Activated T-cell treated with anti-CD3 and anti-CD28 coated beads for 1 hour (primary cell): Measurements from ENCODE around the gene ENO4.

ENCODE experiments used
- DNase-seq: peaks from one replicate; pipeline ENCODE4 v3.0.0-alpha.2; 2020; ENCODE audit warnings: low read depth

ENO4 gene

DNA sequence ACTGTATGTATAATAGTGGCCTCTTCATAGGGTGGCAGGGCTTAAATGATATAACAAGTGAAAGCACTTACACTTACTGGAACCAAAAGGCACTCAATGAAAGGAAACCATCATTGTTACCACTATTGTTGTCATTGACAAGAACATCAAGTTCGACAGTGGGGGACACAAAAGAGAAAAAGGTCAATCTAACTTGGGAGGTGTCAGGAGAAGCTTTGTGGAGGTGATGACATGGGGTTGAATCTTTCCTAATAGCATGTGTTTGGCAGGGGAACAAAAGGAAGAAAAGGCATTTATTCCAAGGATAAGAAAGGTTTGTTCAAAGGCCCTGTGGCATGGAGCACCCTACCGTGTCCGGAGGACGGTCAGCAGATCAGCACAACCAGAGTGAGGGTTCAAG, 18.2 kb upstream of the ENO4 start:
- no peak for DNase-seq

DNA sequence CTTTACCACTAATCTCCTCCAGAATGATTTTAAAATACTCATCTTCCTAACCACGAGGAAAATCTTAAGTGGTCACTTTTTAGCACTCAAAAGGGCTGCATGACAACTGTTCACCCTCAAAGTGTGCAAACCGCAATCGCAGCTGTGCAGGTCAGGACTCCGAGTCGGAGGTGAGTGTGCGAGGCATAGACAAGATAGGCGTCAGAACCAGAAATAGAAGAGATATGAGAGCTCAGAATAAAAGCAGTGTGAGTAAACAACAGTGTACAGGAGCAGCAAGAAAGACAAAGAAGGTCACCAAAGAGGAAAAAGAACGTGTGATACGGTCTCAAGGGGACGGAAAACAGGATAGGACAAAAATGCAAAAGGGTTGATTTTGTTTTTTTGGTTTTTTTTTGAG, 17.5 kb upstream of the ENO4 start:
- no peak for DNase-seq

GRCh38 chr10:116833986-116834985, 15.0 kb upstream of the ENO4 start:
- no peak for DNase-seq

DNA sequence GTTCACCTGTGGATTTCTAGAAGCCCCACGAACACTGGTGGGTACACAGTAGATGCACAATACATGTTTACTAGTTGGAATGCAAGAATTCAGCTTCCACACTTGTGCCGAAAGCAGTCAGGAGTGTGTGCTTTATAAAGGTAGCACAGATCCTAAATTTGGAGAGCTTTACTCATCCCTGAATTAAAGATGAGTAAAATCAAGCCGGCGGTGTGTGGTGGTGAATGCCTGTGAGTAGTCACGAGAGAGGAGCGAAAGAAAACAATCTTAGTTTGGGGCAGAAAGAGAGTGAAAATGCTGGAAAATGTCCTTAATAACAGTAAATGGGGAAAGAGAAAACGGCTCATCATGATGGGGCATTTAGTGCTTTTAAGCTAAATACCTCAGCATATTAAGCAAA, 13.6 kb upstream of the ENO4 start:
- DNase-seq, result no peak

GRCh38 chr10:116836083-116836482, 13.2 kb upstream of the ENO4 start:
- no peak for DNase-seq

DNA sequence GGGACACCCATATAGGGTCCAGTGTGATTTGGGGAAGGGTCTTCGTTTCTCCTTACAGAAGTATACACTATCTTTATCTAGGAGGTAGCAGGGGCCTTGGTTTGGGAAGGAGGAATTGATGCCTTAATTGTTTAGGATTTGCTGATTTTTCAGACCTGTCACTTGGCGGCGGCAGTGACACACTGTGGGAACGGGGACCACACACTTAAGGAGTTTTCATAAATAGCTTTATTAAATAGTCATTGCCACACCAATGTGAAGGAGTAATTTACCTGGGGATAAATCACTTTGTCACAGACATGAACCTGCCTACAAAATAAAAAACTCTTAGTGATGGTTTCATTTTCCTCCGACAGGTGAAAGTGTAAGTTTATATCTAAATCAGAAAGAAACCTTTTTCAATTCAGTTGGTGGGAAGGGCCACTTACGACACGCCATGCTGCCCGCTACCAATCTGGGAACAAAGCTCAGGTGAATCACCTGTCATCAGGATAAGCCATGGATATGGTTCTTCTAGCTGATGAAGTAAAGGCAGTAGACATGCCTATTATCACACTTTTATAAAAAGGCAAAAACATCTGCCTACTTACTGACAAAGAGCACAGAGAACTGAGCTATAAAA, 12.3 kb upstream of the ENO4 start:
- DNase-seq, result no peak

DNA sequence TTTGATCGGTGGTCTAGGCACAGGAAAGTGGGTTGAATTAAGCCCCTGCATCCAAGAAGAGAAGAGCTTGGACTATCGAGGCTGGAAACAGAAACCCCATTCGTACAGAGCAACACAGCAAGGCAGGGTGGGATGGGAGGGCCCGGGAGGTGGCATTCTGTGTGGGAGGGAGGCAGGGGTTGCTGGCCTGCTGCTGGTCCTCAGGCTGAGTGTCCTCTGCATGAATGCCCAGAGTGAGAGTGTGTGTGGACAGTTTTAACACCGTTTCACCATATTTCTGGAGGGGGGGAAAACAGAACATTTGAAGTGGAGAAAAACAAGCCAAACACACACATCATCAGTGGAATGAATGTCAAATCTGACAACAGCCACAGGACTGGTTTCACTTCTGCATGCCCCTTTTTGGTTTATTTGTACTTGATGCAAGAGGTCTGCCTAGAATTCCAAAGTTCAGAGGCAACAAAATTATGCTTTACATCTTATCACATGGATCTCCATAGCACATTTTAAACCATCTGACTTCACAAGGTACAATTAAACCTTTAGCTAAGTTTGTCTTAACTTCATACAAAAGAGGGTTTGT, 11.1 kb upstream of the ENO4 start:
- DNase-seq, result no peak

DNA sequence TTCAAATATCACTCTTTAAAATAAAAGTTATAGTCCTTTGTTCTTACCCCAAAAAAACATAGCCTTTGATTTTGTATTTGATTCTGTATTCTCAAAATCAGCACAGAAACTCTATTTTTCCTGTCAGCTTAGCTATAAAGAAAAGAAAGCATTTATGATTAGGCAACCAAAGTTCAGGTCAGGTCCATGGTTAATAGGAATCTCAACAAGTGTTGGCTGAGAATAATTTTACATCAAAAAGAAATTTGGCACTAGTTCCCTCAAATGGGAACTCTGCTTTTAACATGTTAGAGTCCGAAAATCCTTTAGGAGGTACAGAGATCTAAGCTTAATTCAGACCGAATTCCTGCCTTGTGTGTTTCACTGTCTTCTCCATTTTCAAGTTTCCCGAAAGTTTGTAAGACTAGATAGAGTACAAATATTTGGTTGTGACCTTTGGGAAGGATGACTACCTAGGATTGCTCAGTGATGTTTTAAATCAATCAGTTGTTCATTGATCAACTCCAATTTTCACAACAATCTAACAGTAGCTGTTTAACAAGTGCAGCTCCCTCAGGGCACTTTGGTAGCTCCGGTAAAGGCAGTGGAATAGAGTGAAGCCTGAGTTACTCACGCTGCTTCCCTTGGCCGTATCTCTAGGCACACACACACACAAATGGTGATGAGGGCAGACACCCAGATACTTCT, 8.8 kb upstream of the ENO4 start:
- DNase-seq, result no peak

DNA sequence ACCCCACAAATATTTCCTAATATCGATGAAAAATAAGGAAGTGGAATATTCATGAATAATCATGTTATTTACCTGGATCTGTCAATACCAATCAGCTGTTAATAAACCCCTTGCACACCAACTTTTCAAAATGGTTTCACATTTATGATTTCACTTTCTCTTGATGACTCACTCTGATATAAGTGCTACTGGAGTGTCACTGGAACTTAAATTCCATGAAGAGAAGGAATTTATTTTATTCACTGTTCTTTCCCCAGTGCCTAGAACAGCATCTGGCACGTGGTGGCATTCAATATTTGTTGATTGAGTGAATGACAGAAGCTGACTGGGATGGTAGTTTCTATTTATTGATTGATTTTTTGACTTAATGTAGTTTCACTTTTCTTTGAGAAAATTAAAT, 3.5 kb upstream of the ENO4 start:
- DNase-seq, result no peak

GRCh38 chr10:116848032-116848943, 1.0 kb upstream of the ENO4 start:
- no peak for DNase-seq

DNA sequence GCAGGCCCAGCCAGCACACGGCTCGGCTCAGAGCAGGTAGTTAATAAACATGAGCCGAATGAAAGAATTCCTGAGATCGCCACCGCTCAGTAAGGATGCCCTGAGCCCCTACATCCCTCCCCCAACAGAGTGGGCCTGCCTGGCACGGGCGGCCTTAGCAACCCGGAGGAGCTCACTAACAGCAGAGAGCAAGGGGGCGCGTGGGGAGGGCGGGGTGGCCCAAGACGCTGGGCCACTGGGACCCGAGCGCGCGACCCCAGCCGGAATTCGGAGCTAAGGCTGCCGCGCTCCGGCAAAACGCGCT, 403 bp upstream of the ENO4 start:
- no peak for DNase-seq

DNA sequence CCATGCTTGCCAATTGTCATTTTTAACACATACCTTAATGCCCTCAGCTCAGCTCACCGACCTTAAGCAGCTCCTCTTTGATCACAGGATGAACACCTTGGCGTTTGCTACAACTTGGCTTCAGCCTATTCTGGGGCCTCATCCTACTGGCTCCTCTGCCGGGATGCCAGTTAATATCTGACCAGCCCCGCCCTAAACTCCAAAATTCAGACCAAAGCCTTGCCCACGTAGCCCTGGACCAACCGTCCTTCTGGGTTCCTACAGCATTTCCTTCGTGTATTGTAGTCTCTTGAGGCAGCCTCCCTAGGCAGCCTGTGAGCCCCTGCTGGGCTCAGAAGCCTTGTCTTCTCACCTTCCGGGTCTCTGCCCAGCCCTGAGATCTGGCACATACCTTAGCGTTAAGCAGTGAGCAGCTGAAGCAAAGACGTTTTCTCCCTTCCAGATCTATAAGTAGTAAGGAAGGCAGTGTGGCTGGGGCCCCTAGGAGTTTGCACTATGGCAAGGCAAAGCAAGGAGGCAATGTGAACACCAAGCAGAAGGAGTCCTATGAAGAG, 836 bp downstream of the ENO4 start:
- DNase-seq, result no peak

GRCh38 chr10:116852246-116852645, 2.9 kb downstream of the ENO4 start:
- no peak for DNase-seq

DNA sequence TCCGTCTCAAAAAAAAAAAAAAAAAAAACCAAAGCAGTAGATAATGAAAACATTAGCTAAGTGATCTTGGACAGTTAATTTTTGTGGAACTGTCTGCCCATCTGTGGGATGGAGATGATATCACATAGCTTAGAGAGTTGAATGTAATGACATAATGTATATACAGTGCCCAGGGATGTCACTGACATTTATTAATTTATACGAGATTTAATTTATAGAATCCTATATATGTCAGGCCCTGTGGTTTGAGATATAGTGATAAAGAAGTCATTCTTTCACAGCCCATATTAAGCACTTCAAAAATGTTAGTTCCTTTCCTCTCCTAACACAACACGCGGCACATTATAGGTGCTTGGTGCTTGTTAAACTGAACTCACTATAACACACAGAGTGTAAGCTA, 4.0 kb downstream of the ENO4 start:
- DNase-seq, result no peak

DNA sequence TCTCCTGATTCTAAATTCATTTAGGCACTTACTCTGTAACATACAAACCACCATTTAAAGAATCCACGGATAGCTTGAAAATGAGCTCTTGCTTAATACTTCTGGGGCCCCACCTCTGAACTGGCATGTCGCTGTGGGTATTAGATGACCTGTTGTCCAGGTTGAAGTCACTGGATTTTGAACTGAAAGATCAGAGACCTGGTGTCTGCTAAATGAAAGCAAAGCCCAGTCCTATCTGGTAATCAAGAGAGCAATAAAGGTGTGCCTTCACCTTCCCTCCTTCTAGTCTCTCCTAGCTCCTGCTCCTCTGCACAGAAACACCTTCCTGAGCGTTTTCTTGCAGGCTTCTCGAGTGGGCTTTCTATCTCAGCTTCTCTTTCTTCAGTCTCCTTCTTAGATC, 4.4 kb downstream of the ENO4 start:
- DNase-seq, result no peak

DNA sequence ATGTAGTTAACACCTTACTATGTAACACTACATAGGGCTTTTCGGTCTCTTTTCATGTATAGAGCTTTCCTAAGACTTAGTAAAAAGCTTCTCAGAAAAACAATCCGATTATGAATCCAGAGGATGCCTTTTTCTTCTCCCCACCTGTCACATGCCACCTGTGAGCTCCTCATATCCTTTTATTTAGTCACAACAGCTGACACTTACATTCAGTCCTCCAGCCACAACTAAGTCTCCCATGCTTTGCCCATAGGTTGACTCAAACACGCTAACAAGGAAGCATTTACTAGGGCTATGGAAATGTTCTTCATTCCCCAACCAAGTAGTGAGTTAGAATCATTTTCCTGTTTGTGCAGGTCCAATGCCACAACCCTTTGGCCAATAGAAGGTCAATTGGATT, 7.9 kb downstream of the ENO4 start:
- DNase-seq, result no peak

- no peak for DNase-seq
These were observed 12.5 kb downstream of the ENO4 start for GRCh38 chr10:116861796-116862195.

- no peak for DNase-seq
These were observed 15.1 kb downstream of the ENO4 start for GRCh38 chr10:116864436-116864835.

GRCh38 chr10:116866066-116866465, 16.8 kb downstream of the ENO4 start:
- no peak for DNase-seq

- no peak for DNase-seq
These were observed 17.8 kb downstream of the ENO4 start for GRCh38 chr10:116866987-116867595.

- no peak for DNase-seq
These were observed 18.9 kb downstream of the ENO4 start for GRCh38 chr10:116868198-116868676.
